ENCODE measurements around the gene CILP2. TPM values are rescaled to one million over a fixed set of nuclear protein-coding genes. Genes with fewer than 3 reads are reported as not detected.

Gene CILP2
- total RNA-seq, 1 experiment from 2014 or later, result 2.0 TPM

- Histone ChIP-seq H3K4me1 (ENCODE audit: insufficient read depth, low read length) (peaks cover 22% of the 10 kb centered on the region), H3K9ac (ENCODE audit: low read length) (no peak overlapping the region), H3K27me3 (ENCODE audit: low read length) (no peaks in the 10 kb centered on the region), H3F3A (ENCODE audit: low read length, unreplicated experiment) (no peaks in the 10 kb centered on the region), H3K9me3 (ENCODE audit: low read length) (no peaks in the 10 kb centered on the region), H3K27ac (ENCODE audit: low read length) (no peak overlapping the region), H3K9me2 (replicated peaks; ENCODE audit: low read length) (no peaks in the 10 kb centered on the region), H2AFZ (ENCODE audit: low read length) (no peak overlapping the region), H3K4me3 (ENCODE audit: low read length) (no peak overlapping the region), H3K4me2 (ENCODE audit: low read length) (no peak overlapping the region), H3K36me3 (ENCODE audit: low read depth, low read length) (peaks cover 29% of the 10 kb centered on the region), H4K20me1 (ENCODE audit: low read length) (no peaks in the 10 kb centered on the region), H3K79me2 (ENCODE audit: low read length) (peaks cover 26% of the 10 kb centered on the region)
- TF ChIP-seq CTCF (conservative IDR thresholded peaks at IDR 0.05; ENCODE audit: low read depth, low read length) (no peak), EZH2phosphoT487 (IDR thresholded peaks at IDR 0.05; ENCODE audit: borderline replicate concordance, low read length) (no peak), EZH2 (IDR thresholded peaks at IDR 0.05; ENCODE audit: low read length, unreplicated experiment) (no peak)
- BruUV-seq (replicated peaks), result no TSS peak
- ChIA-PET POLR2A (ENCODE audit: unreplicated experiment) (no interaction called here), CTCF (interaction anchor here (0.6 kb wide), 1 partner anchor 268 kb away, joined by 3 read pairs; no protein-coding TSS in a partner anchor)
- DNase-seq (no peak), ATAC-seq (no peak)
- intact Hi-C loops (cut with micrococcal nuclease), result no loop called here
These were observed 46.6 kb upstream of the CILP2 start for GRCh38 chr19:19491321-19492025.

DNA sequence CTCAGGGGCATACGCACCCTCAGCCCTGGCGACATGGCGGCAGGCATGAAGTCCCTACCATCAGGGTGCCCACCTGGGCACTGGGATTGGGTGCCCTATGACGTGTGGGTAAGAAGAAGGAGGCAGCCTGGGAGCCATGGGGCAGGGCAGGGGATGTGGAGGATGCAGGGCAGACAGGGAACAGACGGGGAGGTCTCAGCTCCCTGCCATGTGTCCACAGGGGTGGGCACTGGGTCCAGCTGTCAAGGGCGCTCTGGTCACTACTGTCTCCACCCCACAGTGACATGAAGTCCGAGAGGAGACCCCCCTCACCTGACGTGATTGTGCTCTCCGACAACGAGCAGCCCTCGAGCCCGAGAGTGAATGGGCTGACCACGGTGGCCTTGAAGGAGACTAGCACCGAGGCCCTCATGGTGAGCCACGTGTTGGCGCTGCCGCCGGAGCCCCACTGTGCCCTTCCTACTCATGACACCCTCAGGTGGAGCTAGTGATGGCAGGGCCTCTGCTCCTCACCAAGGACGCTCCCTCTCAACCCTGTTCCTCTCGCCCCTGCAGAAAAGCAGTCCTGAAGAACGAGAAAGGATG, 45.9 kb upstream of the CILP2 start:
- Histone ChIP-seq H3K9me3 (ENCODE audit: low read length) (no peaks in the 10 kb centered on the region), H3K9me2 (replicated peaks; ENCODE audit: low read length) (no peaks in the 10 kb centered on the region), H3K4me3 (ENCODE audit: low read length) (no peak overlapping the region), H2AFZ (ENCODE audit: low read length) (no peak overlapping the region), H3K4me1 (ENCODE audit: insufficient read depth, low read length) (peaks cover 22% of the 10 kb centered on the region), H3F3A (ENCODE audit: low read length, unreplicated experiment) (no peaks in the 10 kb centered on the region), H3K27ac (ENCODE audit: low read length) (no peak overlapping the region), H4K20me1 (ENCODE audit: low read length) (no peaks in the 10 kb centered on the region), H3K36me3 (ENCODE audit: low read depth, low read length) (peaks cover 29% of the 10 kb centered on the region), H3K4me2 (ENCODE audit: low read length) (no peak overlapping the region), H3K9ac (ENCODE audit: low read length) (no peak overlapping the region), H3K27me3 (ENCODE audit: low read length) (no peaks in the 10 kb centered on the region), H3K79me2 (ENCODE audit: low read length) (peaks cover 26% of the 10 kb centered on the region)
- no TSS peak for BruUV-seq (replicated peaks)
- no peak for ATAC-seq
- intact Hi-C loops (cut with micrococcal nuclease), result no loop called here
- ChIA-PET POLR2A (ENCODE audit: unreplicated experiment) (no interaction called here), CTCF (no interaction called here)
- TF ChIP-seq CTCF (conservative IDR thresholded peaks at IDR 0.05; ENCODE audit: low read depth, low read length) (no peak), EZH2 (IDR thresholded peaks at IDR 0.05; ENCODE audit: low read length, unreplicated experiment) (no peak), EZH2phosphoT487 (IDR thresholded peaks at IDR 0.05; ENCODE audit: borderline replicate concordance, low read length) (no peak)
- no peak for DNase-seq

Data from PC-3 (cell line).